Measurements from ENCODE around the gene UFSP2. TPM values are rescaled to one million over a fixed set of nuclear protein-coding genes. Genes with fewer than 3 reads are reported as not detected.
A peak's percentile ranks its signal among the peaks of the same experiment; 100 is the strongest.

Gene UFSP2
- total and polyA plus RNA-seq, 2 of the 4 experiments (the other 2 are of a cell fraction), result 21.8 to 43.7 TPM

DNA sequence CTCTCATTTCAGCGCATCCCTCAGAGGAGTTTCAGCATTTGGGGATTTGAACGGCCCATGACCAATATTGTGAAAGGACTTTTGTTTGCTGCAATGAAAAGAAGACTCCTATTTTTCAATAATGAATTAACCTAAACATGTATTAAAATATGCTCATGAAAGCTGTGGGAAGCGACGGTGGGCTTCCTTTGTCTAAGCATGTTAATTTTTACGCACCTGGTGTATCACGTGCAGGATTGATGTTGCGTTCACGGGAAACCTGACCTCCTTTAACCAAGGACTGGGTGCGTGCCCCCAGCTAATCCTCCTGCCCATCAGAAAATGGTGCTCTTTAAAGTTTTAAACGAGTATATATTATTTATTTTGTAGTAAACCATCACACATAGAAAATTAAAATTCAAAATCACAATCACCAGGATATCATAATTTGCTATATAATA lies 46.4 kb upstream of the UFSP2 start:
- Histone ChIP-seq H3K4me1 (ENCODE audit: control insufficient read depth, insufficient read depth, low read length) (no peaks in the 10 kb centered on the region), H3K27ac (ENCODE audit: insufficient read depth, low read length) (no peak overlapping the region), H2BK15ac (ENCODE audit: low read depth, low read length) (no peak overlapping the region), H4K91ac (ENCODE audit: insufficient read depth, low read depth, low read length) (no peak overlapping the region), H3K14ac (replicated peaks; ENCODE audit: low read depth, low read length) (no peak overlapping the region), H2BK120ac (ENCODE audit: low read depth, low read length) (no peak overlapping the region), H3K36me3 (ENCODE audit: control insufficient read depth, insufficient read depth, low read length) (no peaks in the 10 kb centered on the region), H2AK5ac (ENCODE audit: low read depth, low read length) (no peak overlapping the region), H3K27me3 (ENCODE audit: control insufficient read depth, insufficient read depth, low read length) (no peaks in the 10 kb centered on the region), H3K18ac (ENCODE audit: low read depth, low read length) (no peak overlapping the region), H3K4ac (ENCODE audit: low read depth, low read length) (no peak overlapping the region), H2AK9ac (replicated peaks; ENCODE audit: low read depth, low read length, poor library complexity) (no peak overlapping the region), H3K79me1 (ENCODE audit: low read depth in 1 of 2, low read length in 2 of 2) (no peaks in the 10 kb centered on the region; a peak in 1 of 4 replicates), H4K8ac (ENCODE audit: low read depth in 2 of 2, low read length in 2 of 2) (no peak overlapping the region), H4K5ac (ENCODE audit: low read depth, low read length) (no peak overlapping the region), H3K9ac (ENCODE audit: low read depth, low read length) (peak overlapping the region; percentile 53), H2BK5ac (ENCODE audit: low read depth, low read length, poor library complexity, severe bottlenecking) (no peak overlapping the region), H3K4me2 (ENCODE audit: low read depth, low read length) (peak overlapping the region; percentile 92), H3K9me1 (ENCODE audit: insufficient read depth, low read length) (no peaks in the 10 kb centered on the region), H3K4me3 (ENCODE audit: insufficient read depth, low read depth, low read length) (peak overlapping the region; percentile 89), H2BK20ac (ENCODE audit: low read depth, low read length) (no peak overlapping the region), H3K9me3 (ENCODE audit: control insufficient read depth, insufficient read depth, low read length) (no peaks in the 10 kb centered on the region), H4K20me1 (ENCODE audit: insufficient read depth, low read length) (no peaks in the 10 kb centered on the region), H3K56ac (ENCODE audit: extremely low read depth, insufficient read depth, low read length) (no peak overlapping the region; the same call in 1 of the 2 replicates), H2AFZ (replicated peaks; ENCODE audit: low read length, poor library complexity) (peak overlapping the region; percentile 91), H3K23ac (ENCODE audit: low read depth, low read length) (no peak overlapping the region)
- DNase-seq (no peak), ATAC-seq (ENCODE audit: low read depth) (no peak)
- in situ Hi-C loops (cut with MboI; ENCODE audit: low sequenced_read_pairs) (no loop called here), dilution Hi-C loops (cut with HindIII; ENCODE audit: low sequenced_read_pairs, unreplicated experiment) (no loop called here), intact Hi-C loops (cut with micrococcal nuclease) (loop anchor here (5.0 kb wide), 2 partner anchors 65 to 550 kb away; partner anchors contain the start of gene PDLIM3)
- CTCF ChIA-PET, result interaction anchor here (0.6 to 1.4 kb wide), 4 partner anchors 88 to 1227 kb away, joined by 3 to 9 read pairs (median 4); no protein-coding TSS in a partner anchor
- POLR2A ChIA-PET (ENCODE audit: unreplicated experiment), result no interaction called here
- no CpG with 5 or more reads among the region's 10 CpGs for WGBS, 2 experiments (ENCODE audit: extremely low coverage in 2 of 2, insufficient read length in 1 of 2)
- BruUV-seq (replicated peaks), result no TSS peak
- TF ChIP-seq MAZ (IDR thresholded peaks at IDR 0.05; ENCODE audit: borderline replicate concordance, low read depth, low read length) (no peak), CEBPB (IDR thresholded peaks at IDR 0.05; ENCODE audit: low read depth, low read length) (no peak), POLR2A (IDR thresholded peaks at IDR 0.05; ENCODE audit: low read depth, low read length) (no peak), RFX5 (IDR thresholded peaks at IDR 0.05; ENCODE audit: low read depth, low read length) (no peak), SMC3 (IDR thresholded peaks at IDR 0.05; ENCODE audit: low read depth, low read length) (no peak), MAFK (IDR thresholded peaks at IDR 0.05; ENCODE audit: low read depth, low read length) (no peak), BHLHE40 (IDR thresholded peaks at IDR 0.05; ENCODE audit: low read depth, low read length) (no peak), RCOR1 (IDR thresholded peaks at IDR 0.05; ENCODE audit: insufficient replicate concordance, low read length) (no peak), RAD21 (IDR thresholded peaks at IDR 0.05; ENCODE audit: low read length) (no peak), CHD1 (IDR thresholded peaks at IDR 0.05; ENCODE audit: low read depth, low read length) (no peak), NFE2L2 (IDR thresholded peaks at IDR 0.05; ENCODE audit: low read depth, low read length) (no peak), MXI1 (IDR thresholded peaks at IDR 0.05; ENCODE audit: borderline replicate concordance, low read depth, low read length) (no peak), FOS (IDR thresholded peaks at IDR 0.05; ENCODE audit: low read depth, low read length) (no peak)
- TF ChIP-seq, protein P1, sequence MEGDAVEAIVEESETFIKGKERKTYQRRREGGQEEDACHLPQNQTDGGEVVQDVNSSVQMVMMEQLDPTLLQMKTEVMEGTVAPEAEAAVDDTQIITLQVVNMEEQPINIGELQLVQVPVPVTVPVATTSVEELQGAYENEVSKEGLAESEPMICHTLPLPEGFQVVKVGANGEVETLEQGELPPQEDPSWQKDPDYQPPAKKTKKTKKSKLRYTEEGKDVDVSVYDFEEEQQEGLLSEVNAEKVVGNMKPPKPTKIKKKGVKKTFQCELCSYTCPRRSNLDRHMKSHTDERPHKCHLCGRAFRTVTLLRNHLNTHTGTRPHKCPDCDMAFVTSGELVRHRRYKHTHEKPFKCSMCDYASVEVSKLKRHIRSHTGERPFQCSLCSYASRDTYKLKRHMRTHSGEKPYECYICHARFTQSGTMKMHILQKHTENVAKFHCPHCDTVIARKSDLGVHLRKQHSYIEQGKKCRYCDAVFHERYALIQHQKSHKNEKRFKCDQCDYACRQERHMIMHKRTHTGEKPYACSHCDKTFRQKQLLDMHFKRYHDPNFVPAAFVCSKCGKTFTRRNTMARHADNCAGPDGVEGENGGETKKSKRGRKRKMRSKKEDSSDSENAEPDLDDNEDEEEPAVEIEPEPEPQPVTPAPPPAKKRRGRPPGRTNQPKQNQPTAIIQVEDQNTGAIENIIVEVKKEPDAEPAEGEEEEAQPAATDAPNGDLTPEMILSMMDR (conservative IDR thresholded peaks at IDR 0.05; ENCODE audit: low read depth, low read length), result no peak
- TF ChIP-seq, protein P2, sequence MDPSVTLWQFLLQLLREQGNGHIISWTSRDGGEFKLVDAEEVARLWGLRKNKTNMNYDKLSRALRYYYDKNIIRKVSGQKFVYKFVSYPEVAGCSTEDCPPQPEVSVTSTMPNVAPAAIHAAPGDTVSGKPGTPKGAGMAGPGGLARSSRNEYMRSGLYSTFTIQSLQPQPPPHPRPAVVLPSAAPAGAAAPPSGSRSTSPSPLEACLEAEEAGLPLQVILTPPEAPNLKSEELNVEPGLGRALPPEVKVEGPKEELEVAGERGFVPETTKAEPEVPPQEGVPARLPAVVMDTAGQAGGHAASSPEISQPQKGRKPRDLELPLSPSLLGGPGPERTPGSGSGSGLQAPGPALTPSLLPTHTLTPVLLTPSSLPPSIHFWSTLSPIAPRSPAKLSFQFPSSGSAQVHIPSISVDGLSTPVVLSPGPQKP (IDR thresholded peaks at IDR 0.05; ENCODE audit: borderline replicate concordance, low read depth, low read length), result no peak
- TF ChIP-seq, protein P3, sequence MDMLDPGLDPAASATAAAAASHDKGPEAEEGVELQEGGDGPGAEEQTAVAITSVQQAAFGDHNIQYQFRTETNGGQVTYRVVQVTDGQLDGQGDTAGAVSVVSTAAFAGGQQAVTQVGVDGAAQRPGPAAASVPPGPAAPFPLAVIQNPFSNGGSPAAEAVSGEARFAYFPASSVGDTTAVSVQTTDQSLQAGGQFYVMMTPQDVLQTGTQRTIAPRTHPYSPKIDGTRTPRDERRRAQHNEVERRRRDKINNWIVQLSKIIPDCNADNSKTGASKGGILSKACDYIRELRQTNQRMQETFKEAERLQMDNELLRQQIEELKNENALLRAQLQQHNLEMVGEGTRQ (IDR thresholded peaks at IDR 0.05; ENCODE audit: low read depth, low read length), result no peak

Measured in IMR-90 (cell line).